Lung microvascular endothelial cell (primary cell): Measurements from ENCODE around the gene TRIM67. TPM values are rescaled to one million over a fixed set of nuclear protein-coding genes. Genes with fewer than 3 reads are reported as not detected.
"Not testable (repeated sequence)": the region's sequence is repeated elsewhere in the genome, so short reads cannot be mapped to it uniquely, and the experiment has no call there.

Experiments used
- DNase-seq, 2 donors: peaks; one replicate each; pipeline versions ENCODE4 v3.0.0 to v3.0.0-alpha.2; 2010; ENCODE audit warnings: low read depth in 2 of 2
- total RNA-seq: library from RNA; depleted of rRNA; stranded (reverse); fragments of >200 nt; gene quantifications from 2 replicates; pipeline ENCODE4 v1.2.1, GENCODE V29; 2014

Gene TRIM67
- total RNA-seq, 1 donor from 2014 or later = not detected

DNA sequence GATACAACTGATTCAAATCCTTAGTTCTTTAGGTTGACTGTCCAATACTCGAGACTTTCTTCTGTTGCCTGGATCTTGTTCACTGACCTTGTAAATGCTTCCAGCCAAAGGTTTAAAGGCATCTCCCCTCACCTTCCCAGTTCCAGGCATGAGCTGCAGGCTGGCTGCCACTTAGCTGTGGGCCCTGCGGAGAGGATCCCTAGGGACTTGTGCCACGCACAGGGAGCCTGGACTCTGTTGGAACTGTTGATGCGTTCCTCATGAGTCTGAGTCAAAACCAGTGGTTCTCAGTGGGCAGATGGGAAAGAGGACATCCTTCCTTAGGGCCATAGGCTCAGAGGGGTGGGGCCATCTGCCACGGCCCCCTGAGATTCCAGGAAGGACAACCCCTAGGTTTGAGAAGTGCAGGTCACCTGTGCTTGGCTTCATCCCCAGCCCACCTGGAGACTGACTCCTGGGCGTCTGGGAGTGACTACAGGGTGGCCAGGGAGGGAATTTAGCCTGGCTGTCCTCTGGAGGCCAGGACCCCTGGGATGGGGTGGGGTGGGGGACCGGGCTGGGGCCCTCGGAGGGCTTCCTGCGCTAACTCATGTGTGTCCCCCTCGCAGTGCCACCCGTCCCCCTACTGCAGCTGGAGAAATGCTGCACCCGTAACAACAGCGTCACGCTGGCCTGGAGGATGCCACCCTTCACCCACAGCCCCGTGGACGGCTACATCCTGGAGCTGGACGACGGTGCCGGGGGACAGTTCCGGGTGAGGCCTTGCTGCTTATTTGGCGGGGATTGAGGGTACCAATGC, 41.6 kb downstream of the TRIM67 start:
- no peak for DNase-seq

DNA sequence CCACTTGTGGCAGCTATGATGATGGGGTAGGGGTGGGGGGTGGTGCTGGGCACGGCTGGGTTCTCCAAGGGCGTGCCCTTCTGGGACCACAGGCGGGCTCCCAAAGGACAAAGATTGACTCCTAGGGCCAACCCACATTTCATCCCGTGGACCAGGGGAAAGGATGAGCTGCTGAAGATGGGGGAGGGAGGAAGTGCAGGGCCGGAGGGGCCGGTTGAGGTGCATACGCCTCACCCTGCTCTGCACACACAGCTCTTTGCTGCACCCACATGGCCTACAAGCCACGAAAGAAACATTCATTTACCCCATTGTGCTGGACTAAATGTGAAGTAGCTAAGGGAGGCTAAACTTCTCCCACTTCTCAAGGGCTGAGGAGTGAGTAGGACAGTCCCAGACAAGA, 45.0 kb downstream of the TRIM67 start:
- DNase-seq = peak; percentile 5 to 8

DNA sequence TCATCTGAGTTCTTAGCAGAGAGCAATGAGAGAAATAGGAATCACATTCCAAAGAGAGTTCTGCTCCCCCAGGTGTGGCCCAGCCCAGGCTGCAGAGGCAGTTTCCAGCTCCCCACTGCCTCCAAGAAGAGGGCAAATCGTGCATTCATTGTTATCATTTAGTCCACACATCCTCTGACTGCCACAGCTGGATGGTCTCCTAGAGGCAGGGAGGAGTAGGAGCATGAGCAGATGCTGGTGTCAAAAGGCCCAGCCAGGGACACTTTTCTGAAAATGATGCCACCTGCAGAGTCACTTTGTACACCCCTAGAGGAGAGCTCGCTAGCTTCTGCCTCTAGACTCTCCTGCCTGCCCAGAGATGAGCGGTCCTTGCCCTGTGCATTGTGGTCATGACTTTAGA, 45.6 kb downstream of the TRIM67 start:
- no peak for DNase-seq

- DNase-seq = no peak
These were observed 47.1 kb downstream of the TRIM67 start for GRCh38 chr1:231208980-231209379.

- no peak for DNase-seq
These were observed 47.7 kb downstream of the TRIM67 start for GRCh38 chr1:231209531-231209930.

GRCh38 chr1:231210126-231210525, 48.3 kb downstream of the TRIM67 start:
- DNase-seq = no peak

- peak; percentile 72 to 77 for DNase-seq
These were observed 49.4 kb downstream of the TRIM67 start for GRCh38 chr1:231211005-231211857.

GRCh38 chr1:231212301-231212700, 50.4 kb downstream of the TRIM67 start:
- not testable (repeated sequence) for DNase-seq

- DNase-seq = no peak
These were observed 52.1 kb downstream of the TRIM67 start for GRCh38 chr1:231213831-231214573.

GRCh38 chr1:231214918-231215680, 53.2 kb downstream of the TRIM67 start:
- DNase-seq = no peak

GRCh38 chr1:231215681-231216385, 54.0 kb downstream of the TRIM67 start:
- DNase-seq = no peak

DNA sequence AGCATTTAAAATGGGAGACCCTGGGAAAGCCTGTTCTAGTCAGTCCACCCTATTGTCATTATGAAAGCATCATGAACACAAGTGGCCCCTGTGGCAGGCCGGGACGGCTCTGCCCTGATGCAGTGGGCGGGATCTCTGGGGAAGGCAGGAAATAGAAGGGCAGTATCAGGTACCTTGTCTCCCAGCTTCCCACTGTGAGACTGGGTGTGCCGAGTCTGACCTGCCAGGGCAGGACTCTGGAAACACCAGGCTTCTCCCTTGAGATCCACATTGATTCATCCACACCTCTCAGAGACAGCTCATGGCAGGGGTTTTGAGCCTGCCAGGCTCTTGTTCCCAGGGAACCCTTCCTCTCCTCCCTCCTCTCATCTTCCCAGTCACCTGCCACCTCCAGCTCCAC, 54.6 kb downstream of the TRIM67 start:
- DNase-seq = no peak

- DNase-seq = no peak
These were observed 55.2 kb downstream of the TRIM67 start for GRCh38 chr1:231217056-231217455.

GRCh38 chr1:231218078-231218477, 56.2 kb downstream of the TRIM67 start:
- DNase-seq = no peak

DNA sequence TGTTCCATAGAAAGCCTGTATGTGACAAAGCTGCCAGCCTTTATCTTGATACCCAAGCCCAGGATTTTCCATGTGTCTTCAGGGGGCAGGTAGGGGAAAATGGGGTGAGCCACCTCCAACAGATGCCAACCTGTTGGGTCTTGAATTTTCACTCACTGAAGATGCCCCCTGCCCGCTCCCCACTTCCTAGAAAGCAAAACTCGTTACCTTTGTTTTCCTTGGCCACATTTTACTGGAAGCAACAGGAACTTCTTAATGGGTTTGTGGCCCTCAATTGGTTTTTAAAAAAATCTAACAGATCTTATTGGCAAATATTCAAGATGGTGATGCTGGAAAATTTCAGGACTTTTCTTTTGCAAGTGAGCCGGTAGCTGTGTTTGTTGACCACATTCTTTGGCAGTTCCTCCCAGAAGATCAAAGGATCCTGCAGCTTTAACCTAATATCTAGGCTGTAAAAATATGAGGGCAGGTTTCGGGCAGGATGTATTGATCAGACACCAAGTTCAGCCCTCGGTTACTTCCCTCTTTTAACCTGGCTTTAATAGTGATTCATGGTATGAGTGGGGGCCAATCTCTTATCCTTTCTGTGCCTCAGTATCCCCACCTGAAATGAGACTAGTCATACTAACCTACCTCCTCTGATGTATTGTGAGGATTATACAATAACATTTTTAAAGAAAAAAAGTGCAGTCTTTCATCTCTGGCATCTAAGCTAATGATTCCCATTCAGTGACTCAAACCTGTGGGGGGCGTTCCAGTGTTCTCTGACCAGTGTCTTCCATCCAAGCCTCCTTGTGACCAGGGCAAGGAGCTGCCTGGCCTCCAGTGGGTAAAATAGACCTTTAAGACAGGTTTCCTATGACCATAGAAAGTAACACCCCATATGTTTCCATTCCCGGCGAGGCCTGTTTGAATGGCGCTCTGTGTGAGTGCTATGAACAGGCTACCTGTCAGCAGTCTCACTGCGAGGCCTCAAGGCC, 57.9 kb downstream of the TRIM67 start:
- no peak for DNase-seq

DNA sequence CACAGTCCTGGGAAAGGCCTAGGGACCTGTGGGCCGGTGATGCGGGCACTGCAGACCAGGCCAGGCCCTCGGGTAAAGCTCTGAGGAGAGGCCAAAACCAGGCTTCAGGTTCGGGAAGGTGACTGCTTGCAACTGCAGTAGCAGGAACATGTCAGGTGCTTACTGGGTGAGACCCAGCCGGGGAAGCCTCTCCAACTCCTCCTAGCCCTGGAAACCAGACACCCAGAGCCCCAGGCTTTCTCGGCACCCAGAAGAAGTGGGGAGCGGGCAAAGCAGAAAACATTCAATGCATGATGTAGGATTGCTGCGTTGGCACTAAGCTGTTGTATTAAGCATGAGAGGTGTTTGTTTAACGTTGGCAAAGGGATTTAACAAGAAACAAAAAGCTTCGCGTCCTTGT, 58.9 kb downstream of the TRIM67 start:
- no peak for DNase-seq

- no peak for DNase-seq
These were observed 64.3 kb downstream of the TRIM67 start for GRCh38 chr1:231226156-231226555.

DNA sequence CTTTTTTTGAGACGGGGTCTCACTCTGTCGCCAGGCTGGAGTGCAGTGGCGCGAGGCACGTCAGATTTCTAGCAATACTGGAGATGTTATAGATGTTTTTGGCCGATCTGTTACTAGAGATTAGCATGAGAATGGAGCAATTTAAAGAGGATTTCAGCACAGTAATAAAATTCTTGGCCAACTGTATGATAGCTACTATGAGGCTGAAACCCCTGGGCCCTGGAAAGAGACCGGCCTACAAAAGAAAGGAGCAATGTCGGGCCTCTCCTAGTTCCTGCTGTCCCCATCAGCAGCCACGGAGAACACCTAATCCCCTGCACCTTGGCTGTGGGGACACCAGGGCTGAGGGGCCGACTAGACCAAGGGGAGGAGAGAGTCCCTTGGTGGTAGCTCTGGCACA, 69.7 kb downstream of the TRIM67 start:
- no peak for DNase-seq
